ENCODE results near the gene TSPAN9.
A peak's percentile ranks its signal among the peaks of the same experiment; 100 is the strongest.

The TSPAN9 gene

GRCh38 chr12:3077572-3078081 is 448 bp downstream of the TSPAN9 start:
- H3K4me3 ChIP-seq (ENCODE audit: low read depth, low read length): peak overlapping the region; percentile 67
- no peak for TF ChIP-seq CTCF (IDR thresholded peaks at IDR 0.05; ENCODE audit: control insufficient read depth, extremely low read depth, insufficient read depth)
- no peak for DNase-seq (ENCODE audit: low read depth)

- H3K4me3 ChIP-seq (ENCODE audit: low read depth, low read length): peak overlapping the region; percentile 67
- TF ChIP-seq CTCF (IDR thresholded peaks at IDR 0.05; ENCODE audit: control insufficient read depth, extremely low read depth, insufficient read depth): no peak
- no peak for DNase-seq (ENCODE audit: low read depth)
These were observed 1.1 kb downstream of the TSPAN9 start for GRCh38 chr12:3078086-3078820.

- DNase-seq (ENCODE audit: low read depth): no peak
- H3K4me3 ChIP-seq (ENCODE audit: low read depth, low read length): no peak overlapping the region
- no peak for TF ChIP-seq CTCF (IDR thresholded peaks at IDR 0.05; ENCODE audit: control insufficient read depth, extremely low read depth, insufficient read depth)
These were observed 3.9 kb downstream of the TSPAN9 start for GRCh38 chr12:3081091-3081490.

- no peak for TF ChIP-seq CTCF (IDR thresholded peaks at IDR 0.05; ENCODE audit: control insufficient read depth, extremely low read depth, insufficient read depth)
- no peak overlapping the region for H3K4me3 ChIP-seq (ENCODE audit: low read depth, low read length)
- no peak for DNase-seq (ENCODE audit: low read depth)
These were observed 4.7 kb downstream of the TSPAN9 start for GRCh38 chr12:3081886-3082285.

GRCh38 chr12:3083241-3083920 is 6.2 kb downstream of the TSPAN9 start:
- H3K4me3 ChIP-seq (ENCODE audit: low read depth, low read length): no peak overlapping the region
- no peak for TF ChIP-seq CTCF (IDR thresholded peaks at IDR 0.05; ENCODE audit: control insufficient read depth, extremely low read depth, insufficient read depth)
- DNase-seq (ENCODE audit: low read depth): no peak

- H3K4me3 ChIP-seq (ENCODE audit: low read depth, low read length): no peak overlapping the region
- no peak for TF ChIP-seq CTCF (IDR thresholded peaks at IDR 0.05; ENCODE audit: control insufficient read depth, extremely low read depth, insufficient read depth)
- DNase-seq (ENCODE audit: low read depth): no peak
These were observed 6.8 kb downstream of the TSPAN9 start for GRCh38 chr12:3083921-3084347.

All from LNCaP clone FGC (cell line).